H54 (cell line): ENCODE results near the gene LTA.
A peak's percentile ranks its signal among the peaks of the same experiment; 100 is the strongest.
"Not testable (repeated sequence)": the region's sequence is repeated elsewhere in the genome, so short reads cannot be mapped to it uniquely, and the experiment has no call there.

Experiments
- DNase-seq: peaks from one replicate; pipeline ENCODE4 v3.0.0; 2011; ENCODE audit warnings: low spot score, mixed read lengths; ENCODE audit not compliant: insufficient read length
- FAIRE-seq: peaks from 3 replicates; lab custom pipeline; 2011; peaks lifted over from hg19 to GRCh38; lab: Jason Lieb, UNC
- POLR2A ChIP-seq: IDR thresholded peaks from 2 replicates; pipeline ENCODE4 v1.6.1; 2011; ENCODE audit warnings: low read depth, mild to moderate bottlenecking, low read length

Gene LTA

GRCh38 chr6:31547727-31548543 lies 24.2 kb upstream of the LTA start:
- DNase-seq (no peak), FAIRE-seq (no peak)
- no peak for TF ChIP-seq POLR2A

GRCh38 chr6:31548544-31548873 lies 23.6 kb upstream of the LTA start:
- TF ChIP-seq POLR2A: no peak
- FAIRE-seq: no peak
- no peak for DNase-seq

- not testable (repeated sequence) for FAIRE-seq, DNase-seq
Measured at GRCh38 chr6:31551371-31551770, 20.7 kb upstream of the LTA start.

GRCh38 chr6:31556307-31556706 lies 15.8 kb upstream of the LTA start:
- no peak for TF ChIP-seq POLR2A
- no peak for DNase-seq
- FAIRE-seq: no peak

- FAIRE-seq (no peak), DNase-seq (no peak)
- no peak for TF ChIP-seq POLR2A
Measured at GRCh38 chr6:31557443-31558317, 14.4 kb upstream of the LTA start.

GRCh38 chr6:31558318-31558625 lies 13.8 kb upstream of the LTA start:
- TF ChIP-seq POLR2A: no peak
- FAIRE-seq: no peak
- no peak for DNase-seq

- no peak for TF ChIP-seq POLR2A
- DNase-seq: no peak
- FAIRE-seq: no peak
Measured at GRCh38 chr6:31558631-31559500, 13.2 kb upstream of the LTA start.

- no peak for DNase-seq
- FAIRE-seq: no peak
- no peak for TF ChIP-seq POLR2A
Measured at GRCh38 chr6:31559606-31559957, 12.5 kb upstream of the LTA start.

- FAIRE-seq (peak; percentile 69), DNase-seq (peak; percentile 83)
- TF ChIP-seq POLR2A: no peak
Measured at GRCh38 chr6:31559958-31560696, 12.0 kb upstream of the LTA start.

GRCh38 chr6:31560697-31561058 lies 11.4 kb upstream of the LTA start:
- FAIRE-seq (no peak), DNase-seq (no peak)
- TF ChIP-seq POLR2A: no peak

GRCh38 chr6:31567531-31568370 lies 4.3 kb upstream of the LTA start:
- DNase-seq (no peak), FAIRE-seq (no peak)
- no peak for TF ChIP-seq POLR2A

- DNase-seq (no peak), FAIRE-seq (no peak)
- no peak for TF ChIP-seq POLR2A
Measured at GRCh38 chr6:31568537-31568961, 3.5 kb upstream of the LTA start.
